PFSK-1 (cell line): ENCODE results near the gene MAST4.

Experiments used
- FOXP2 ChIP-seq: optimal IDR thresholded peaks from 2 replicates; pipeline ENCODE3; 2011; ENCODE audit warnings: borderline replicate concordance, control low read depth, inconsistent platforms; ENCODE audit not compliant: insufficient read depth; ENCODE audit errors: extremely low read length, extremely low read depth
- POLR2AphosphoS5 ChIP-seq: IDR thresholded peaks from 2 replicates; pipeline ENCODE4 v1.6.1; 2012; ENCODE audit warnings: low read depth, mild to moderate bottlenecking, control low read depth, low read length, moderate library complexity
- SIN3A ChIP-seq: IDR thresholded peaks from 2 replicates; pipeline ENCODE4 v1.6.1; 2012; ENCODE audit warnings: mild to moderate bottlenecking, low read length, moderate library complexity, borderline replicate concordance; ENCODE audit not compliant: insufficient read depth
- TAF1 ChIP-seq: IDR thresholded peaks from 2 replicates; pipeline ENCODE4 v1.6.1; 2012; ENCODE audit warnings: low read length, control low read depth, borderline replicate concordance; ENCODE audit not compliant: insufficient read depth
- TF ChIP-seq, protein P1 (sequence below), 2 experiments: IDR thresholded peaks; 2 replicates each; pipeline versions ENCODE4 v1.6.1 to v1.8.0; 2011 to 2012; ENCODE audit warnings: low read depth in 2 of 2, low read length in 2 of 2, control low read depth in 1 of 2, inconsistent platforms in 1 of 2, mild to moderate bottlenecking in 1 of 2, moderate library complexity in 1 of 2; ENCODE audit not compliant: insufficient read depth in 1 of 2

MAST4 gene

DNA sequence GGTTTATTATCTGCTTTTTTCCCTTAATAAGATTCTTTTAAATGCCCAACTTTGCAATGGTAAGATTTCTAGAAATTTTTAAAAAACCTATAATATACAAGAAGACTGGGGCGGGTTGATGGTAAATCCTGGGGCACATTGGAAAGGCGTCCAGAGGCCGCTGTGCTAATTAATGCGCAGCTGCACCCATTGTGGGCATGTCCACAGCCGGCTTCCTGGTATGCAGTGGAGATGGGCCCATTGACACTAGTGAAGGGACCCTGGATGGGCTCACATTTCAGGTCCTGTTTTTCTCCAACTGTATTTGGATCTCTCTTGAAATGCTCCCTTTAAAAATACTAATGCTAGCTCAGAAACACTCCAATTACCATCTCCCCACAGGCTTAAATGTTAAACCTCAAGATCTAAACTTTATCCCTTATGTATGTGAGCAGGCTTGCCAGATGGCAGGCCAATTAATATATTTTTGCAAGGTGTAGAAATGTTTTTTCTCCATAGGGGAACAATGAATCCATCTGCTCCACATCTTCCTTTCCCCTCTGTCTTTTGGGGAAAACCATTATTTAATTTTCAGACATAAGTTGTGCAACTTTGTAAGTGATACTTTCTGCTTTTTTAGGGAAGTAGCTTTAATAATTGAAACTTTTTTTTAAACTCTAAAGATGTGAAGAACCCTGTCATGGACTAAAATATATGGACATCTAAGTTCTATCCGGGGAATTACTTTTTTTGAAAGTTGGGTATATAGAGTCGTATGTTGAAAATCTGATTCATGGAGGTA, 423.1 kb downstream of the MAST4 start:
- TF ChIP-seq, protein P1, sequence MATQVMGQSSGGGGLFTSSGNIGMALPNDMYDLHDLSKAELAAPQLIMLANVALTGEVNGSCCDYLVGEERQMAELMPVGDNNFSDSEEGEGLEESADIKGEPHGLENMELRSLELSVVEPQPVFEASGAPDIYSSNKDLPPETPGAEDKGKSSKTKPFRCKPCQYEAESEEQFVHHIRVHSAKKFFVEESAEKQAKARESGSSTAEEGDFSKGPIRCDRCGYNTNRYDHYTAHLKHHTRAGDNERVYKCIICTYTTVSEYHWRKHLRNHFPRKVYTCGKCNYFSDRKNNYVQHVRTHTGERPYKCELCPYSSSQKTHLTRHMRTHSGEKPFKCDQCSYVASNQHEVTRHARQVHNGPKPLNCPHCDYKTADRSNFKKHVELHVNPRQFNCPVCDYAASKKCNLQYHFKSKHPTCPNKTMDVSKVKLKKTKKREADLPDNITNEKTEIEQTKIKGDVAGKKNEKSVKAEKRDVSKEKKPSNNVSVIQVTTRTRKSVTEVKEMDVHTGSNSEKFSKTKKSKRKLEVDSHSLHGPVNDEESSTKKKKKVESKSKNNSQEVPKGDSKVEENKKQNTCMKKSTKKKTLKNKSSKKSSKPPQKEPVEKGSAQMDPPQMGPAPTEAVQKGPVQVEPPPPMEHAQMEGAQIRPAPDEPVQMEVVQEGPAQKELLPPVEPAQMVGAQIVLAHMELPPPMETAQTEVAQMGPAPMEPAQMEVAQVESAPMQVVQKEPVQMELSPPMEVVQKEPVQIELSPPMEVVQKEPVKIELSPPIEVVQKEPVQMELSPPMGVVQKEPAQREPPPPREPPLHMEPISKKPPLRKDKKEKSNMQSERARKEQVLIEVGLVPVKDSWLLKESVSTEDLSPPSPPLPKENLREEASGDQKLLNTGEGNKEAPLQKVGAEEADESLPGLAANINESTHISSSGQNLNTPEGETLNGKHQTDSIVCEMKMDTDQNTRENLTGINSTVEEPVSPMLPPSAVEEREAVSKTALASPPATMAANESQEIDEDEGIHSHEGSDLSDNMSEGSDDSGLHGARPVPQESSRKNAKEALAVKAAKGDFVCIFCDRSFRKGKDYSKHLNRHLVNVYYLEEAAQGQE (IDR thresholded peaks at IDR 0.05; ENCODE audit: insufficient read depth in 1 of 2, low read depth in 2 of 2, low read length in 2 of 2) = no peak

DNA sequence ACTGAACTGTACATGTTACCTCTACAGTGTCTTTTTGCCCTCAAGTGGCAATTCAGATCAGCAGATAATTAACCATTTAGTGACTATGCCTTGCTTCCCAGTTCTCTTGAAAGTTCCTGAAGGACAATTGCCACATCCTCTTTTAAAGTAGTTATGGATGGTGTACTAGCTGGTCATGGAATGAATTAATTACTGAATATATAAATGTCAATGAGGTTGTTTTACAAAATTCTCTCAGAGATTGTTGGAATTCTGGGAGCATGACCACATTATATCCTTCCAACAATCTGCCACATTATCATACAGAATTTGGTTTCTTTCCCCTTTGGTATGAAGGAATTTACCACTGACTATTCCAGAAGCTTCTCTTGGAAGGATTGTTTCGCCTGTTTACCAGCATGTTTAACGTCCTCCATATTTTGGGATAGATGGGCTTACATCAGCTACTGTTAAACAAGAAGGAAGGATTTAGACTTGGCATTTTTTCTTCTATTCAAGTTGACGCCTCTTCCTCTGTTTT, 424.0 kb downstream of the MAST4 start:
- TF ChIP-seq SIN3A (no peak), FOXP2 (no peak), POLR2AphosphoS5 (no peak), TAF1 (no peak)
- TF ChIP-seq, protein P1 (IDR thresholded peaks at IDR 0.05; ENCODE audit: insufficient read depth in 1 of 2, low read depth in 2 of 2, low read length in 2 of 2) = no peak

DNA sequence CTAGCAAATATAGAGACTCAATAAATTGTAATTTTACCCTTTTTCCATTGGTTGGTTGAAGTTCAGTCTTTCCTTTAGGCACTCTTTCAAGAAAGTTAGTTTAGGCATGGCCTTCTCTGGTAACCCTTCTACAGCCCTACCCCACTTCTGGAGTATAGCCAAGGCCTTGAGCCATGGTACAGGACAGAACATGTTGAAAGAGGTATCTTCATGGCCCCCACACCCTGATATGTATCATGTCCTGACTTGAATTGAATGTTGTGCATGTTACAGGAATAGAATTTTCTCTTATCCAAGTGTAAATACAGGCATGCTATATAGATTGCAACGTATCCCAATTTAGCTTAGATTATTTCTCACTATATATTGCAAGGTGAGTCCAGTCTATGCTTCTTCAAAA, 424.8 kb downstream of the MAST4 start:
- TF ChIP-seq POLR2AphosphoS5 = no peak
- TF ChIP-seq, protein P1 (IDR thresholded peaks at IDR 0.05; ENCODE audit: insufficient read depth in 1 of 2, low read depth in 2 of 2, low read length in 2 of 2) = no peak
- no peak for TF ChIP-seq SIN3A
- no peak for TF ChIP-seq TAF1
- no peak for TF ChIP-seq FOXP2

DNA sequence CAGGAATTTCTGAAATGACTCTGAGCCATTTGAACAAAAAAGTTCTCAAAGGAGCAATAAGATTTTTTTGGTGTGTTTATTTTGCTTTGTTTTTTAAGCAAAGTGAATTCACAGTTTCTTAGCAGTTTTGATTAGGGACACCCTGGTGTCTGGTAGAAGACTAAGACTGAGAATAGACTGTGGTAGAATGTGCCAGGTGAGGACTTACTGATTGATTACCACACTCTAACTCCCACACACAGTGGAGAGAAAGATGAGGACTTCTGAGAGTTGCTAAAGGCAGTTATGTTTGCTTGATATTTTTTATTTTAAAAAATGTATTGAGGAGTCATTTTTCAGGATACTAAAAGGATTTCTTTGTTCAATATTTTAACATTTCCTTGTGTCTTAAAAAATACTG, 425.3 kb downstream of the MAST4 start:
- TF ChIP-seq, protein P1 (IDR thresholded peaks at IDR 0.05; ENCODE audit: insufficient read depth in 1 of 2, low read depth in 2 of 2, low read length in 2 of 2) = no peak
- TF ChIP-seq TAF1 (no peak), FOXP2 (no peak), POLR2AphosphoS5 (no peak), SIN3A (no peak)

DNA sequence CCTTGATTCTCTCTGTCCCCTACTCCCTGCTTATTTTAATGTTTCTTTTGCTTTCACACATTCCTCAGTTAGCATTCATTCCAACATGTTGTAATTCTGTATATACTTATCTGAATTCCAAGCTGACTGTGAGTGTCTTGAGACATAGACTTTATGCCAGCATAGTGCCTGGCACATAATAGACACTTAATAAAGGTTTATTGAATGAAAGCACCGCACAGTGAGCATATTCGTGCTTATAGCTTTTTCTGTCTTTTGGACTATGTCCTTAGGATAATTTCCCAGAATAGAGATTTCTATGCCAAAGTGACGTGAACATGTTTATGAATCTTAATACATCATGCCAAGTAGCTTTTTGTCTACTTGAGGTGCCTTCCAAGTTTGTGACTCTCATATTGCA, 425.8 kb downstream of the MAST4 start:
- TF ChIP-seq POLR2AphosphoS5 = no peak
- TF ChIP-seq TAF1 = no peak
- no peak for TF ChIP-seq FOXP2
- TF ChIP-seq, protein P1 (IDR thresholded peaks at IDR 0.05; ENCODE audit: insufficient read depth in 1 of 2, low read depth in 2 of 2, low read length in 2 of 2) = no peak
- no peak for TF ChIP-seq SIN3A
